ENCODE data around the gene PCBP3. TPM values are rescaled to one million over a fixed set of nuclear protein-coding genes. Genes with fewer than 3 reads are reported as not detected.
"Not testable (repeated sequence)": the region's sequence is repeated elsewhere in the genome, so short reads cannot be mapped to it uniquely, and the experiment has no call there.

PCBP3 gene
- total RNA-seq, 1 experiment from 2014 or later, result not detected

DNA sequence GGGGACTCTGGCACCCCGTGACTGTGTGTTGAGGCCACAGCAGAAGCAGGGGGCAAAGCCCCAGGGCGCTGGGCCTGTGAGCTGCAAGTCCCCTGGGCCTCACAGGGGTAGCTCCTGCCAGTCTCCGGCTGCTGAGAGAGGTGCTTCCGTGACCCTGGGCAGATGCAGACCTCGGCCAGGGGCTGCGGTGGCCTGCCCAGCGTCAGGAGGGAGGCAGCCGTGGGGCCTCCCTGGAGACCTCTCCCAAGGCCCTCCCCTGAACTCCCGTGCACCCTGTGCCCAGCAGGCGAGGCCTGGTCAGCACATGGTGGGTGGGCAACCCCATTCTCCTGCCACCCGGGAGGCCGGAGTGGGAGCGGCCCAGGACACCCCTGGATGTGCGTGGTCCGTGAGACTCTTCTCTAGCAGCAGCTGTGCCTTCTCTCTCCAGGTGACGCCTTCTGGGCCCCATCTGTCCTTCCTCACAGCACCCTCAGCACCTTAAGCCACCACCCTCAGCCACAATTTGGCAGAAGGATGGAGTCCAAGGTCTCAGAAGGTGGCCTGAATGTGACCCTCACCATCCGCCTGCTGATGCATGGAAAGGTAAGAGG, 252.3 kb downstream of the PCBP3 start:
- ChIA-PET POLR2A (ENCODE audit: unreplicated experiment) (no interaction called here), CTCF (no interaction called here)
- H3K36me3 ChIP-seq (ENCODE audit: low read depth), result no peaks in the 10 kb centered on the region
- H3F3A ChIP-seq (ENCODE audit: insufficient read depth, low read depth), result peaks cover 3% of the 10 kb centered on the region; the same call in 1 of the 2 replicates
- no peak overlapping the region for H3K4me3 ChIP-seq
- intact Hi-C loops (cut with micrococcal nuclease; ENCODE audit: unreplicated experiment), result no loop called here
- H4K20me1 ChIP-seq (ENCODE audit: insufficient read depth), result no peaks in the 10 kb centered on the region
- H3K79me2 ChIP-seq (ENCODE audit: low read depth), result no peaks in the 10 kb centered on the region
- no peaks in the 10 kb centered on the region for H3K9me2 ChIP-seq (ENCODE audit: insufficient read depth)
- no peak overlapping the region for H2AFZ ChIP-seq
- no peak overlapping the region for H3K4me2 ChIP-seq
- TF ChIP-seq EZH2 (IDR thresholded peaks at IDR 0.05; ENCODE audit: low read depth), result no peak
- H3K9me3 ChIP-seq (ENCODE audit: insufficient read depth, low read depth), result no peaks in the 10 kb centered on the region
- no TSS peak for BruUV-seq (replicated peaks)
- H3K27me3 ChIP-seq (ENCODE audit: insufficient read depth, low read depth), result no peaks in the 10 kb centered on the region
- no peak for DNase-seq
- peaks cover 15% of the 10 kb centered on the region for H3K4me1 ChIP-seq (replicated peaks; ENCODE audit: insufficient read depth)
- H3K27ac ChIP-seq, result no peak overlapping the region

DNA sequence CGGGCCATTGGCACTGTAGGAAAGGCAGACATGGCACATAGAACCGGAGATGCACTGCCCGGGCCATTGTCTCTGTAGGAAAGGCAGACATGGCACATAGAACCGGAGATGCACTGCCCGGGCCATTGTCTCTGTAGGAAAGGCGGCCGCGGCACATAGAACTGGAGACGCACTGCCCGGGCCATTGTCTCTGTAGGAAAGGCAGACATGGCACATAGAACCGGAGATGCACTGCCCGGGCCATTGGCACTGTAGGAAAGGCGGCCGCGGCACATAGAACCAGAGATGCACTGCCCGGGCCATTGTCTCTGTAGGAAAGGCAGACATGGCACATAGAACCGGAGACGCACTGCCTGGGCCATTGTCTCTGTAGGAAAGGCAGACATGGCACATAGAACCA, 252.9 kb downstream of the PCBP3 start:
- H3K9me2 ChIP-seq (ENCODE audit: insufficient read depth); CTCF ChIA-PET; H3K27ac ChIP-seq; intact Hi-C loops (cut with micrococcal nuclease; ENCODE audit: unreplicated experiment); H3K4me3 ChIP-seq; H3K27me3 ChIP-seq (ENCODE audit: insufficient read depth, low read depth); H4K20me1 ChIP-seq (ENCODE audit: insufficient read depth); BruUV-seq (replicated peaks); H2AFZ ChIP-seq; H3F3A ChIP-seq (ENCODE audit: insufficient read depth, low read depth); H3K4me2 ChIP-seq; H3K79me2 ChIP-seq (ENCODE audit: low read depth); DNase-seq; H3K9me3 ChIP-seq (ENCODE audit: insufficient read depth, low read depth); H3K36me3 ChIP-seq (ENCODE audit: low read depth); POLR2A ChIA-PET (ENCODE audit: unreplicated experiment): not testable (repeated sequence)
- peaks cover 11% of the 10 kb centered on the region for H3K4me1 ChIP-seq (replicated peaks; ENCODE audit: insufficient read depth)

DNA sequence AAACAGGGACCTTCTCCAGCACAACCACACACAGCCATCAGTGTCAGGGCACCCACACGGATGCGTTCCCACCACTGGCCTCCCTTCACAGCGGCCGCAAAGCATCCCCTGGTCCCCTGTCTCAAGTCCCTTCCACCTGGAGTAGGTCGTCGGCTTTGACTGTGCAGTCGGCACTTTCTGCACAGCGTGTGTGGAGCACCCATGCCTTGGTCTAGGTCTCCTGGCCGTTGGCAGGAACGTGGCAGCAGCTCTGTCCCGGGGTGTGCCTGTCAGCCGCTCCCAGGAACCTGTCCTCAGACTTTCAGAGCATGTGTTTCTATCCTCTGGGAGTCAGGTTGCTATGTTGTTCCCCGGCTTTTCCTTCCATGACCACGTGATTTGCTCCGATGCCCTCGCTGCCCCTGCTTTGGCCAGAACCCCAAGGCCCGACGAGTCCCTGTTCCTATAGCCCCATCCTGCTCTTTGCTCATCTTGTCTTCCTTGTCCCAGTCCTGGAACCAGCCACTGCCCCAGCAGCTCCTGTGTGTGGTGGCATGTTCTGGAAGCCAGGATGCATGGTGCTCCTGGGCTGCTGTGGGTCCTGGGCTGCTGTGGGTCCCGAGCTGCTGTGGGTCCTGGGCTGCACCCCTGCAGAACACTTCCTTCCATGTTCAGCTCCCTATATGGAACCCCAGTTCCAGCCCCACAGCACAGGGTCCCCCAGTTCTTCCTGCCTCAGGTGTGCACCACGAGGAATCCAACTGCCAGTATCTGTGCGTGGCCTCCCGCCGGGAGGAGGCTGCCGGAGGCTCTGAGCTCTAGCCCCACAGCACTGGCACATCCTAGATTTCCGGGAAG, 253.9 kb downstream of the PCBP3 start:
- DNase-seq, result no peak
- ChIA-PET POLR2A (ENCODE audit: unreplicated experiment) (no interaction called here), CTCF (no interaction called here)
- BruUV-seq (replicated peaks), result no TSS peak
- Histone ChIP-seq H3K9me3 (ENCODE audit: insufficient read depth, low read depth) (no peaks in the 10 kb centered on the region), H3K36me3 (ENCODE audit: low read depth) (no peaks in the 10 kb centered on the region), H2AFZ (no peak overlapping the region), H3K9me2 (ENCODE audit: insufficient read depth) (no peaks in the 10 kb centered on the region), H3K79me2 (ENCODE audit: low read depth) (no peaks in the 10 kb centered on the region), H3K4me1 (replicated peaks; ENCODE audit: insufficient read depth) (peaks cover 6% of the 10 kb centered on the region), H3K27ac (no peak overlapping the region), H4K20me1 (ENCODE audit: insufficient read depth) (no peaks in the 10 kb centered on the region), H3K4me2 (no peak overlapping the region), H3F3A (ENCODE audit: insufficient read depth, low read depth) (no peaks in the 10 kb centered on the region), H3K27me3 (ENCODE audit: insufficient read depth, low read depth) (no peaks in the 10 kb centered on the region), H3K4me3 (no peak overlapping the region)
- TF ChIP-seq, protein P1, sequence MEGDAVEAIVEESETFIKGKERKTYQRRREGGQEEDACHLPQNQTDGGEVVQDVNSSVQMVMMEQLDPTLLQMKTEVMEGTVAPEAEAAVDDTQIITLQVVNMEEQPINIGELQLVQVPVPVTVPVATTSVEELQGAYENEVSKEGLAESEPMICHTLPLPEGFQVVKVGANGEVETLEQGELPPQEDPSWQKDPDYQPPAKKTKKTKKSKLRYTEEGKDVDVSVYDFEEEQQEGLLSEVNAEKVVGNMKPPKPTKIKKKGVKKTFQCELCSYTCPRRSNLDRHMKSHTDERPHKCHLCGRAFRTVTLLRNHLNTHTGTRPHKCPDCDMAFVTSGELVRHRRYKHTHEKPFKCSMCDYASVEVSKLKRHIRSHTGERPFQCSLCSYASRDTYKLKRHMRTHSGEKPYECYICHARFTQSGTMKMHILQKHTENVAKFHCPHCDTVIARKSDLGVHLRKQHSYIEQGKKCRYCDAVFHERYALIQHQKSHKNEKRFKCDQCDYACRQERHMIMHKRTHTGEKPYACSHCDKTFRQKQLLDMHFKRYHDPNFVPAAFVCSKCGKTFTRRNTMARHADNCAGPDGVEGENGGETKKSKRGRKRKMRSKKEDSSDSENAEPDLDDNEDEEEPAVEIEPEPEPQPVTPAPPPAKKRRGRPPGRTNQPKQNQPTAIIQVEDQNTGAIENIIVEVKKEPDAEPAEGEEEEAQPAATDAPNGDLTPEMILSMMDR (conservative IDR thresholded peaks at IDR 0.05), result no peak
- TF ChIP-seq EZH2 (IDR thresholded peaks at IDR 0.05; ENCODE audit: low read depth), result no peak
- intact Hi-C loops (cut with micrococcal nuclease; ENCODE audit: unreplicated experiment), result no loop called here

DNA sequence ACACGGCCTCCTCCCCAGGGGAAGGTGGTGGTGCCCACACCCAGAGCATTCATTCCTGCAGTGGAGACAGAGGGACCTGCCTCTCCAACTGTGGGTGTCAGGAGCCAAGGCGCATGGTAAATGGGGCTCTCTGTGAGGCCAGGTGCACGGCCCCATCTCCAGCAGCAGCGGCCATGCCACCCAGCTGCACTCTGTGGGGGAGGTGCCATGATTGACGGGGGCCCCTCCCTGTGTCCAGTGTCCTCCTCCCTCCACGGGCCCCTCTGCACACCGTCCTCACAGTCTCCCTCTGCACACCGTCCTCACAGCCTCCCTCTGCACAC, 254.5 kb downstream of the PCBP3 start:
- H4K20me1 ChIP-seq (ENCODE audit: insufficient read depth), result no peaks in the 10 kb centered on the region
- H3K4me2 ChIP-seq, result no peak overlapping the region
- CTCF ChIA-PET, result no interaction called here
- H3K4me1 ChIP-seq (replicated peaks; ENCODE audit: insufficient read depth), result peaks cover under 1% of the 10 kb centered on the region; the same call in 1 of the 2 replicates
- H3K4me3 ChIP-seq, result no peak overlapping the region
- no peaks in the 10 kb centered on the region for H3K36me3 ChIP-seq (ENCODE audit: low read depth)
- no peak for DNase-seq
- no peak for TF ChIP-seq EZH2 (IDR thresholded peaks at IDR 0.05; ENCODE audit: low read depth)
- TF ChIP-seq, protein P1 (conservative IDR thresholded peaks at IDR 0.05), result no peak
- no TSS peak for BruUV-seq (replicated peaks)
- no peaks in the 10 kb centered on the region for H3K27me3 ChIP-seq (ENCODE audit: insufficient read depth, low read depth)
- H3K27ac ChIP-seq, result no peak overlapping the region
- POLR2A ChIA-PET (ENCODE audit: unreplicated experiment), result no interaction called here
- intact Hi-C loops (cut with micrococcal nuclease; ENCODE audit: unreplicated experiment), result no loop called here
- H2AFZ ChIP-seq, result no peak overlapping the region
- H3K9me3 ChIP-seq (ENCODE audit: insufficient read depth, low read depth), result no peaks in the 10 kb centered on the region
- H3F3A ChIP-seq (ENCODE audit: insufficient read depth, low read depth), result no peaks in the 10 kb centered on the region
- no peaks in the 10 kb centered on the region for H3K9me2 ChIP-seq (ENCODE audit: insufficient read depth)
- no peaks in the 10 kb centered on the region for H3K79me2 ChIP-seq (ENCODE audit: low read depth)
